Heart left ventricle (tissue), 16 donors: ENCODE results near the gene SELENOO. TPM values are rescaled to one million over a fixed set of nuclear protein-coding genes. Genes with fewer than 3 reads are reported as not detected.
A peak's percentile ranks its signal among the peaks of the same experiment; 100 is the strongest.
"Not testable (repeated sequence)": the region's sequence is repeated elsewhere in the genome, so short reads cannot be mapped to it uniquely, and the experiment has no call there.

Source experiments
- ATAC-seq, 4 donors: fragments of 200-7000 bp; cut with Tn5 transposase; one replicate each; pipeline ENCODE4 v1.9.1; 2020 to 2022; ENCODE audit warnings: moderate library complexity in 4 of 4, mild to moderate bottlenecking in 3 of 4, moderate number of reproducible peaks in 1 of 4
- DNase-seq, 5 donors: peaks; one replicate each; pipeline ENCODE4 v3.0.0-alpha.2; 2020
- H3K27ac ChIP-seq, 12 donors: fragments of 200-600 bp; sonication (generic) in 4 of 12; one replicate each; pipeline versions ENCODE4 v1.5.0 to v1.8.0; 2016 to 2022; ENCODE audit warnings: mild to moderate bottlenecking in 2 of 12
- H3K27me3 ChIP-seq, 9 donors: fragments of 200-600 bp; sonication (generic) in 2 of 9; one replicate each; pipeline versions ENCODE4 v1.5.1 to v1.8.0; 2016 to 2022; ENCODE audit warnings: mild to moderate bottlenecking in 3 of 9
- H3K36me3 ChIP-seq, 9 donors: fragments of 200-600 bp; sonication (generic) in 2 of 9; one replicate each; pipeline versions ENCODE4 v1.5.0 to v1.8.0; 2018 to 2022; ENCODE audit warnings: mild to moderate bottlenecking in 2 of 9
- H3K4me1 ChIP-seq, 12 donors: fragments of 200-600 bp; sonication (generic) in 4 of 12; one replicate each; pipeline versions ENCODE4 v1.5.0 to v1.8.0; 2016 to 2022; ENCODE audit warnings: mild to moderate bottlenecking in 3 of 12
- H3K4me3 ChIP-seq, 12 donors: fragments of 200-600 bp; sonication (generic) in 4 of 12; one replicate each; pipeline versions ENCODE4 v1.5.0 to v1.8.0; 2017 to 2022; ENCODE audit warnings: mild to moderate bottlenecking in 9 of 12, moderate library complexity in 4 of 12
- H3K9me3 ChIP-seq, 12 donors: fragments of 200-600 bp; sonication (generic) in 4 of 12; one replicate each; pipeline versions ENCODE4 v1.5.0 to v1.8.0; 2016 to 2022; ENCODE audit warnings: mild to moderate bottlenecking in 1 of 12
- POLR2A ChIP-seq, 2 donors: fragments of 450-650 bp; IDR thresholded peaks; one replicate each; pipeline ENCODE4 v1.6.1; 2017; ENCODE audit warnings: antibody characterized with exemption in 2 of 2, mild to moderate bottlenecking in 2 of 2, moderate library complexity in 2 of 2
- WGBS, 4 donors: extraction: QIAGEN DNeasy Blood & Tissue Kit in 2 of 4; methylation state at CpG; one replicate each; pipeline versions ENCODE4 v1.1.5 to v1.1.7; 2013 to 2018; 5-methylcytosine and 5-hydroxymethylcytosine counted together
- intact Hi-C, 10 donors: fragments of 100-400 bp; cut with DNase I; formaldehyde crosslinking; loops; one replicate each; pipeline versions ENCODE4 v1.11.1 to v1.14.2; 2022
- polyA plus RNA-seq, 2 donors: library from polyadenylated mRNA; stranded (reverse); fragments of 200-250 nt; gene quantifications; one replicate each; pipeline ENCODE4 v1.2.3, GENCODE V29; 2013
- total RNA-seq, 9 donors: library from RNA; depleted of rRNA in 2 of 9; stranded (reverse); fragments of >200 nt in 2 of 9; fragmentation: NEBNext Ultra II Directional in 3 of 9; extraction: Animal tissue kit (Norgen Biotek cat#: 25700) in 3 of 9; gene quantifications; one replicate each; pipeline versions ENCODE4 v1.1.0 to v1.2.4, GENCODE V29; 2016 to 2023
- TF ChIP-seq, protein P1 (sequence below), 12 donors: fragments of 200-600 bp; sonication (generic) in 4 of 12; IDR thresholded peaks; one replicate each; pipeline versions ENCODE4 v1.5.0 to v1.8.0; 2018 to 2022; ENCODE audit warnings: antibody characterized with exemption in 12 of 12, mild to moderate bottlenecking in 5 of 12
- donor health status: ischemic (EF 13 %, LVEDD 7.1; RV severe dilation, severe dysfunction).
- donor health status: healthy with polysubstance abuse.
- donor health status: DM: no; HTN: yes; CAD: no.
- donor health status: DM: no; HTN: no; CAD: no.
- donor health status: ischemic (EF 25% LVEDD 6.9; RV normal size, moderate dysfunction).
- donor health status: ischemic (EF 25% LVEDD 5.7; RV mildly dilated, moderate dysfunction).
- donor health status: healthy.
- donor health status: DM: yes; HTN: yes; CAD: no.
- donor health status: ischemic (EF 35%, LVEDD 5.7; RV mildly dilated, moderate dysfunction).
- donor health status: nonischemic (EF 11% LVEDD 7.7; RV severe dilation, severe dysfunction).
- donor health status: DM: yes; HTN: yes; CAD: no.
- donor health status: PGD.
- donor health status: ischemic (EF 29% LVEDD 5.4; RV normal size, mild dysfunction).
- donor health status: nonischemic (EF 23%, LVEDD 6.1; RV moderate dilation, normal function).

Gene SELENOO
- total and polyA plus RNA-seq, 11 donors, result 10.4 to 23.8 (median 15.4) TPM

DNA sequence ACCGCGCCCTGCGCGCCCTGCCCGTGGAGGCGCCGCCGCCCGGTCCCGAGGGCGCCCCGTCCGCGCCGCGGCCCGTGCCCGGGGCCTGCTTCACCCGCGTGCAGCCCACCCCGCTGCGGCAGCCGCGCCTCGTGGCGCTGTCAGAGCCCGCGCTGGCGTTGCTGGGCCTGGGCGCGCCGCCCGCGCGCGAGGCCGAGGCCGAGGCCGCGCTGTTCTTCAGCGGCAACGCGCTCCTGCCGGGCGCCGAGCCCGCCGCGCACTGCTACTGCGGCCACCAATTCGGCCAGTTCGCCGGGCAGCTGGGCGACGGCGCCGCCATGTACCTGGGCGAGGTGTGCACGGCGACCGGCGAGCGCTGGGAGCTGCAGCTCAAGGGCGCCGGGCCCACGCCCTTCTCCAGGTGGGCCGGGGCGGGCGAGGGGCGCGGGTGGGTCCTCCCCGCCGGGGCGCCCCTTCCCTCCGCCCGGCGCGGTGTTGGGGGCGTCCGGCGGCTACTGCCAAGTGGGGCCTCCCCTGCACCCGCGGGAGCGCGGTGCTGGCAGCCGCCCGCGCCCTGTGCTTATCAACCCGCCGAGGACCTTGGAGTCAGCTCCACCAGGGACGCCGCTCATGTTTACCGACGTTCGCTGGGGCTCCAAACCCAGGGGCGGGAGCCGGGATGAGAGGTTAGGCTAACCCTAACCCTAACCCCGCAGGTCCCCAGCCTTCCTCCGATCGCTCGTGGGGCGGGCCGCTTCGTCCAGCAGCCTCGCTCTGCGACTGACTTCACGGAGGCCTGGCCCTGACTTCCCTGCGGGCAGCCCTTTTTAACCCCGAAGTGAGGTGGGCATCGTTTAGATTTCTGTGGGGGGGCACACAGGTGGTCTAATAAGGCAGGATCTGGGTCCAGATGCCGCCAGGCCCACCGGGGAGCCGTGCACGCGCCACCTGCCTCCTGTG lies 649 bp downstream of the SELENOO start:
- WGBS, 4 donors, result 2 to 31% (median 4%) methylated on average over 8 to 115 of the region's 115 CpGs
- peak in 2 of 4 donors; percentile 8 to 11 for ATAC-seq
- peak overlapping the region; percentile 57 to 99 (median 82) for H3K4me3 ChIP-seq
- TF ChIP-seq, protein P1, sequence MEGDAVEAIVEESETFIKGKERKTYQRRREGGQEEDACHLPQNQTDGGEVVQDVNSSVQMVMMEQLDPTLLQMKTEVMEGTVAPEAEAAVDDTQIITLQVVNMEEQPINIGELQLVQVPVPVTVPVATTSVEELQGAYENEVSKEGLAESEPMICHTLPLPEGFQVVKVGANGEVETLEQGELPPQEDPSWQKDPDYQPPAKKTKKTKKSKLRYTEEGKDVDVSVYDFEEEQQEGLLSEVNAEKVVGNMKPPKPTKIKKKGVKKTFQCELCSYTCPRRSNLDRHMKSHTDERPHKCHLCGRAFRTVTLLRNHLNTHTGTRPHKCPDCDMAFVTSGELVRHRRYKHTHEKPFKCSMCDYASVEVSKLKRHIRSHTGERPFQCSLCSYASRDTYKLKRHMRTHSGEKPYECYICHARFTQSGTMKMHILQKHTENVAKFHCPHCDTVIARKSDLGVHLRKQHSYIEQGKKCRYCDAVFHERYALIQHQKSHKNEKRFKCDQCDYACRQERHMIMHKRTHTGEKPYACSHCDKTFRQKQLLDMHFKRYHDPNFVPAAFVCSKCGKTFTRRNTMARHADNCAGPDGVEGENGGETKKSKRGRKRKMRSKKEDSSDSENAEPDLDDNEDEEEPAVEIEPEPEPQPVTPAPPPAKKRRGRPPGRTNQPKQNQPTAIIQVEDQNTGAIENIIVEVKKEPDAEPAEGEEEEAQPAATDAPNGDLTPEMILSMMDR (IDR thresholded peaks at IDR 0.05), result no peak
- TF ChIP-seq POLR2A (IDR thresholded peaks at IDR 0.05), result no peak
- peak in 1 of 5 donors; percentile 43 for DNase-seq
- H3K27ac ChIP-seq, result peak overlapping the region; percentile 50 to 91 (median 80)
- intact Hi-C loops, result no loop called here
- no peaks in the 10 kb centered on the region for H3K9me3 ChIP-seq
- H3K4me1 ChIP-seq, result peaks cover 0 to 60% (median 29%) of the 10 kb centered on the region in 12 donors
- no peaks in the 10 kb centered on the region for H3K27me3 ChIP-seq
- H3K36me3 ChIP-seq, result peaks cover 0 to 38% (median 23%) of the 10 kb centered on the region in 9 donors

DNA sequence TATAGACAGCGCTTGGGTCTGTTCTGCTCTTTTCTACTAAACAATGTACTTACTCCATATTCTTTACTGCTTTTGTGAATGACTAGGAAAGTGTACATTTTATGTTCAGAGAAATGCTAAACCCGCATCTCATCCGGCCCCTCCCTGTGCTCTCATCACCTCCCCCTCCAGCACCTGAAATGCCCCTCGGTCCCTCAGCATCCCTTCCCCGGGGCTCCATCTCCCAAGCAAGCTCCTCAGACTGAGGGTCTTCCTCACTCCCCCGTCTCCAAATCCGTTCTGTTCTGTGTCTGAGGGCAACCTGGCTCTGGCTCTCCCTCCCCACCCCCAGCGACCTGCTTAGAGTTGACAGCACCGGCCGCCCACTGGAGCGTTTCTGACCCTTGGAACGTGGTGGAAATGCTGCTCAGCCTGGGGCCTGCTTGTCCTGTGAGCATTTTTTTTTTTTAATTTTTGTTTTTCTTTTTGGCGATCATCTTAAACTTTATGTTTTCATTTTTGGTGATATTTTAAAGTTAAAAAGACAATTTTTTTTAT lies 1.4 kb downstream of the SELENOO start:
- Histone ChIP-seq H3K4me1 (peaks cover 0 to 68% (median 34%) of the 10 kb centered on the region in 12 donors), H3K27ac (peak overlapping the region in 4 of 12 donors; percentile 67 to 91 (median 83))
- ATAC-seq, result no peak

DNA sequence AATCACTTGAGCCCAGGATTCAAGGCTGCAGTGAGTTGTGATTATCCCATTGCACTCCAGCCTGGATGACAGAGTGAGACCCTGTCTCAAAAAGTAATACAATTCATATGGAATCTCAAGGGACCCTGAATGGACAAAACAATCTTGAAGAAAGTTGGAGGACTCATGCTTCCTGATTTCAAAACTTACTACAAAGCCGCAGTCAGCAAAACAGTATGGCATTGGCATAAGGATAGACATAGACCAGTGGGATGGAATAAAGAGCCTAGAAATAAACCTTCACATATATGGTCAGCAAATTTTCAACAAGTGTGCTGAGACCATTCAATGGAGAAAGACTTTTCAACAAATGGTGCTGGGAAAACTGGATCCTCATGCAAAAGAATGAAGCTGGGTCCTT lies 2.5 kb downstream of the SELENOO start:
- 93 to 98% (median 97%) methylated on average over 1 of the region's 1 CpG for WGBS, 4 donors
- Histone ChIP-seq H3K27ac (no peak overlapping the region), H3K27me3 (no peaks in the 10 kb centered on the region), H3K4me1 (peaks cover 0 to 74% (median 40%) of the 10 kb centered on the region in 12 donors), H3K36me3 (peaks cover 0 to 38% (median 32%) of the 10 kb centered on the region in 9 donors), H3K9me3 (no peaks in the 10 kb centered on the region), H3K4me3 (no peak overlapping the region)
- ATAC-seq, result no peak
- intact Hi-C loops, result no loop called here
- TF ChIP-seq POLR2A (IDR thresholded peaks at IDR 0.05), result no peak
- TF ChIP-seq, protein P1 (IDR thresholded peaks at IDR 0.05), result no peak
- DNase-seq, result no peak

More for the DNA sequence above, 1.4 kb downstream of the SELENOO start:
- Histone ChIP-seq H3K4me3 (peak overlapping the region; percentile 57 to 99 (median 82)), H3K27me3 (no peaks in the 10 kb centered on the region), H3K9me3 (no peaks in the 10 kb centered on the region), H3K36me3 (peaks cover 0 to 38% (median 29%) of the 10 kb centered on the region in 9 donors)
- TF ChIP-seq, protein P1 (IDR thresholded peaks at IDR 0.05), result no peak
- no peak for TF ChIP-seq POLR2A (IDR thresholded peaks at IDR 0.05)
- 65 to 75% (median 68%) methylated on average over 13 of the region's 13 CpGs for WGBS, 4 donors
- intact Hi-C loops, result no loop called here
- peak in 1 of 5 donors; percentile 18 for DNase-seq

DNA sequence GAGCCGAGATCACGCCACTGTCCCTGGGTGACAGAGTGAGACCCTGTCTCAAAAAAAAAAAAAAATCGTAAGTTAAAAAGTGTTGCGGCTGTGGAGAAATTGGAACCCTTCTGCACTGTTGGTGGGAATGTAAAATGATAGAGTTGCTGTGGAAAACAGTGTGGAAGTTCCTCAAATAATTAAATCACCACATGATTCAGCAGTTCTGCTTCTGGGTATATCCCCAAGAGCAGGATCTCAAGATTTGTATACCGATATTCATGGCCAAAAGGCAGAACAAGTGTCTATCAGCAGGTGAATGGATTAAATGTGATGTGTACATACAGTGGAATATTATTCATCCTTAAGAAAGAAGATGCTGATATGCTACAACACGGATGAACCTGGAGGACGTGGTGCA lies 3.8 kb downstream of the SELENOO start:
- intact Hi-C loops, result no loop called here
- 91 to 95% (median 93%) methylated on average over 7 of the region's 7 CpGs for WGBS, 4 donors
- TF ChIP-seq, protein P1 (IDR thresholded peaks at IDR 0.05), result no peak
- TF ChIP-seq POLR2A (IDR thresholded peaks at IDR 0.05), result no peak
- Histone ChIP-seq H3K4me3 (no peak overlapping the region), H3K27ac (peak overlapping the region in 1 of 12 donors; percentile 63), H3K27me3 (no peaks in the 10 kb centered on the region), H3K36me3 (peaks cover 0 to 48% (median 37%) of the 10 kb centered on the region in 9 donors), H3K9me3 (no peaks in the 10 kb centered on the region), H3K4me1 (peaks cover 0 to 69% (median 38%) of the 10 kb centered on the region in 12 donors)
- DNase-seq, result no peak
- no peak for ATAC-seq

DNA sequence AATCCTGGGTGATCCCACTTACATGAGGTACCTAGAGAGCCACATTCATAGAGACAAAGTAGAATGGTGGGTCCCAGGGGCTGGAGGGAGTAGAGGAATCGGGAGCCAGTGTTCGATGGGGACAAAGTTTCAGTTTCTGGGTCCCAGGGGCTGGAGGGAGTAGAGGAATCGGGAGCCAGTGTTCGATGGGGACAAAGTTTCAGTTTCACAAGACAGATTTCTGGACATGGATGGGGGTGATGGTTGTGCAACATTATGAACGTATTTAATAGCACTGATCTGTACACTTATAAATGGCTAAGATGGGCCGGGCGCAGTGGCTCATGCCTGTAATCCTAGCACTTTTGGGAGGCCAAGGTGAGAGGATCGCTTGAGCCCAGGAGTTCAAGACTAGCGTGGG lies 4.2 kb downstream of the SELENOO start:
- WGBS, 4 donors, result 87 to 95% (median 92%) methylated on average over 9 of the region's 9 CpGs
- H3K9me3 ChIP-seq, H3K4me3 ChIP-seq, H3K27me3 ChIP-seq, DNase-seq, ATAC-seq: not testable (repeated sequence)
- peaks cover 0 to 48% (median 38%) of the 10 kb centered on the region in 9 donors for H3K36me3 ChIP-seq
- peak overlapping the region in 2 of 12 donors; percentile 49 to 63 for H3K27ac ChIP-seq
- peaks cover 0 to 64% (median 34%) of the 10 kb centered on the region in 12 donors for H3K4me1 ChIP-seq
- intact Hi-C loops, result loop anchor here in 4 of 10 donors (5.0 kb wide), 2 partner anchors 58 to 273 kb away; no protein-coding TSS in a partner anchor
